GM23248 (cell line): ENCODE measurements around the gene BBS1.

Source experiments
- EZH2 ChIP-seq: fragments of 200-600 bp; sonication (generic); IDR thresholded peaks from 2 replicates; pipeline ENCODE4 v1.6.1; 2018; ENCODE audit warnings: antibody characterized with exemption, mild to moderate bottlenecking; ENCODE audit not compliant: insufficient read depth, poor library complexity, severe bottlenecking
- EZH2phosphoT487 ChIP-seq: fragments of 200-600 bp; sonication (generic); IDR thresholded peaks from 2 replicates; pipeline ENCODE4 v1.6.1; 2018; ENCODE audit warnings: antibody characterized with exemption, moderate library complexity, mild to moderate bottlenecking, low read depth; ENCODE audit not compliant: insufficient read depth

GRCh38 chr11:66467034-66467659 lies 43.3 kb upstream of the BBS1 start:
- TF ChIP-seq EZH2 (no peak), EZH2phosphoT487 (no peak)
